Measurements from ENCODE around the gene LTB. TPM values are rescaled to one million over a fixed set of nuclear protein-coding genes. Genes with fewer than 3 reads are reported as not detected.

LTB gene
- total and polyA plus RNA-seq, 2 of the 13 experiments (the other 11 are each of a cell fraction or from before 2014, with no cell fraction given): 0.09 to 0.22 TPM

- TF ChIP-seq HNF1A (IDR thresholded peaks at IDR 0.05; ENCODE audit: low read depth): no peak
- TF ChIP-seq HNF1A (CRISPR knock-in tag; IDR thresholded peaks at IDR 0.05; ENCODE audit: borderline replicate concordance): no peak
- peak; percentile 35; the same call in 1 of the 2 replicates for TF ChIP-seq ZNF331 (CRISPR knock-in tag; IDR thresholded peaks at IDR 0.05)
- TF ChIP-seq ZNF432 (CRISPR knock-in tag; IDR thresholded peaks at IDR 0.05; ENCODE audit: borderline replicate concordance): no peak
- peak; percentile 47; the same call in 1 of the 2 replicates for TF ChIP-seq SIN3A (IDR thresholded peaks at IDR 0.05; ENCODE audit: borderline replicate concordance, low read depth, low read length)
- TF ChIP-seq SAP130 (CRISPR knock-in tag; IDR thresholded peaks at IDR 0.05; ENCODE audit: low read depth): peak; percentile 63
- no peak for TF ChIP-seq ASH2L (IDR thresholded peaks at IDR 0.05; ENCODE audit: insufficient read length, low read depth, low read length)
- TF ChIP-seq ELF1 (CRISPR knock-in tag; IDR thresholded peaks at IDR 0.05): no peak
- no peak for TF ChIP-seq ZNF484 (CRISPR knock-in tag; IDR thresholded peaks at IDR 0.05; ENCODE audit: borderline replicate concordance, low read depth)
- peak; percentile 87 for TF ChIP-seq KDM2A (CRISPR knock-in tag; IDR thresholded peaks at IDR 0.05; ENCODE audit: borderline replicate concordance, low read depth)
- no peak for TF ChIP-seq ZFAT (CRISPR knock-in tag; conservative IDR thresholded peaks at IDR 0.05)
- peak; percentile 50; the same call in 1 of the 2 replicates for TF ChIP-seq PITX1 (CRISPR knock-in tag; IDR thresholded peaks at IDR 0.05)
- no peak for TF ChIP-seq ZBTB3 (CRISPR knock-in tag; IDR thresholded peaks at IDR 0.05; ENCODE audit: borderline replicate concordance, low read depth)
- TF ChIP-seq, protein P1, sequence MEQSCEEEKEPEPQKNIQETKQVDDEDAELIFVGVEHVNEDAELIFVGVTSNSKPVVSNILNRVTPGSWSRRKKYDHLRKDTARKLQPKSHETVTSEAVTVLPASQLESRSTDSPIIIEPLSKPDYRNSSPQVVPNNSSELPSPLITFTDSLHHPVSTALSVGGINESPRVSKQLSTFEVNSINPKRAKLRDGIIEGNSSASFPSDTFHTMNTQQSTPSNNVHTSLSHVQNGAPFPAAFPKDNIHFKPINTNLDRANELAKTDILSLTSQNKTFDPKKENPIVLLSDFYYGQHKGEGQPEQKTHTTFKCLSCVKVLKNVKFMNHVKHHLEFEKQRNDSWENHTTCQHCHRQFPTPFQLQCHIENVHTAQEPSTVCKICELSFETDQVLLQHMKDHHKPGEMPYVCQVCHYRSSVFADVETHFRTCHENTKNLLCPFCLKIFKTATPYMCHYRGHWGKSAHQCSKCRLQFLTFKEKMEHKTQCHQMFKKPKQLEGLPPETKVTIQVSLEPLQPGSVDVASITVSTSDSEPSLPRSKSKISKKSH (CRISPR knock-in tag; IDR thresholded peaks at IDR 0.05; ENCODE audit: borderline replicate concordance): no peak
- 0 out of 2 replicates have a peak, but pooled peaks have one; percentile 13 for TF ChIP-seq ZNF343 (CRISPR knock-in tag; IDR thresholded peaks at IDR 0.05)
- TF ChIP-seq ZC3H13 (CRISPR knock-in tag; IDR thresholded peaks at IDR 0.05): 0 out of 2 replicates have a peak, but pooled peaks have one; percentile 36
- TF ChIP-seq ZNF777 (CRISPR knock-in tag; IDR thresholded peaks at IDR 0.05): no peak
- peak; percentile 16; the same call in 1 of the 2 replicates for TF ChIP-seq UBTF (CRISPR knock-in tag; IDR thresholded peaks at IDR 0.05)
- TF ChIP-seq SOX13 (IDR thresholded peaks at IDR 0.05): no peak
- TF ChIP-seq SOX13 (CRISPR knock-in tag; conservative IDR thresholded peaks at IDR 0.05 in 1 of 2, IDR thresholded peaks at IDR 0.05 in 1 of 2): no peak
- no peak for TF ChIP-seq ZNF33B (CRISPR knock-in tag; IDR thresholded peaks at IDR 0.05)
- TF ChIP-seq ZNF619 (CRISPR knock-in tag; IDR thresholded peaks at IDR 0.05): 0 out of 2 replicates have a peak, but pooled peaks have one; percentile 18
- no peak for TF ChIP-seq SP5 (CRISPR knock-in tag; IDR thresholded peaks at IDR 0.05; ENCODE audit: borderline replicate concordance, low read depth)
These were observed 35.8 kb downstream of the LTB start, which contains the start of gene ATP6V1G2 (continued) for GRCh38 chr6:31546339-31546957.
